ENCODE data around the gene HTATIP2.

The HTATIP2 gene

GRCh38 chr11:20429216-20429615 is 65.7 kb downstream of the HTATIP2 start:
- Histone ChIP-seq H3K27ac (no peak overlapping the region), H3K27me3 (no peaks in the 10 kb centered on the region), H3K36me3 (peaks cover 0 to 9% (median 8%) of the 10 kb centered on the region in 3 donors), H3K4me1 (no peaks in the 10 kb centered on the region), H3K4me3 (no peak overlapping the region), H3K9me3 (no peaks in the 10 kb centered on the region)
- intact Hi-C loops (cut with DNase I; ENCODE audit: low total_unique reads) = no loop called here
- no peak for TF ChIP-seq CTCF (IDR thresholded peaks at IDR 0.05)
- DNase-seq = no peak
